Gastrocnemius medialis (tissue), 4 donors: Measurements from ENCODE around the gene KIF26B. TPM values are rescaled to one million over a fixed set of nuclear protein-coding genes. Genes with fewer than 3 reads are reported as not detected.

Experiments used
- ATAC-seq, 2 donors: fragments of 150-250 bp; one replicate each; pipeline ENCODE4 v1.9.1; 2016
- DNase-seq, 2 donors: peaks; one replicate each; pipeline ENCODE4 v3.0.0-alpha.2; 2019
- H3K27ac ChIP-seq, 4 donors: fragments of 200-600 bp; sonication (generic); 1 replicate in 1 of 4; 2 replicates in 3 of 4; pipeline ENCODE4 v1.5.1; 2016 to 2018; ENCODE audit warnings: mild to moderate bottlenecking in 2 of 4, moderate library complexity in 1 of 4
- H3K27me3 ChIP-seq, 3 donors: fragments of 200-600 bp; sonication (generic) in 2 of 3; 1 replicate in 1 of 3; 2 replicates in 2 of 3; pipeline versions ENCODE4 v1.5.1 to v1.6.0; 2016 to 2019; ENCODE audit warnings: mild to moderate bottlenecking in 1 of 3, moderate library complexity in 1 of 3
- H3K36me3 ChIP-seq, 2 donors: fragments of 200-600 bp; sonication (generic) in 1 of 2; one replicate each; pipeline ENCODE4 v1.5.1; 2017 to 2018
- H3K4me1 ChIP-seq, 2 donors: fragments of 200-600 bp; sonication (generic) in 1 of 2; one replicate each; pipeline ENCODE4 v1.5.1; 2016 to 2017; ENCODE audit warnings: mild to moderate bottlenecking in 2 of 2
- H3K4me3 ChIP-seq, 4 donors: fragments of 200-600 bp; sonication (generic) in 3 of 4; 1 replicate in 1 of 4; 2 replicates in 3 of 4; pipeline ENCODE4 v1.5.1; 2016 to 2019; ENCODE audit warnings: mild to moderate bottlenecking in 2 of 4
- H3K9me3 ChIP-seq, 3 donors: fragments of 200-600 bp; sonication (generic) in 2 of 3; 1 replicate in 1 of 3; 2 replicates in 2 of 3; pipeline ENCODE4 v1.5.1; 2016 to 2019
- POLR2A ChIP-seq, 2 donors: fragments of 450-650 bp; IDR thresholded peaks; one replicate each; pipeline ENCODE4 v1.6.1; 2017; ENCODE audit warnings: antibody characterized with exemption in 2 of 2, mild to moderate bottlenecking in 2 of 2, moderate library complexity in 2 of 2
- in situ Hi-C, 4 donors: fragments of 200-750 bp; cut with MboI; loops; one replicate each; pipeline versions ENCODE4 v1.15.0 to v1.8.0; 2017; ENCODE audit warnings: low sequenced_read_pairs in 4 of 4
- intact Hi-C: fragments of 100-400 bp; cut with DNase I; formaldehyde crosslinking; loops from one replicate; pipeline ENCODE4 v1.15.1; 2023; ENCODE audit warnings: low total_unique reads
- total RNA-seq, 4 donors: library from RNA; depleted of rRNA; stranded (reverse); fragments of >200 nt; gene quantifications; one replicate each; pipeline versions ENCODE4 v1.1.0 to v1.2.3, GENCODE V29; 2016
- TF ChIP-seq, protein P1 (sequence below), 5 experiments: fragments of 450-650 bp in 3 of 5; fragments of 200-600 bp in 2 of 5; sonication (generic) in 2 of 5; IDR thresholded peaks in 4 of 5; conservative IDR thresholded peaks in 1 of 5; 1 replicate in 4 of 5; 2 replicates in 1 of 5; pipeline ENCODE4 v1.5.1; 2016 to 2019; ENCODE audit warnings: antibody characterized with exemption in 5 of 5, mild to moderate bottlenecking in 3 of 5, moderate library complexity in 3 of 5

KIF26B gene
- total RNA-seq, 4 donors from 2014 or later, result 0.02 to 0.20 (median 0.10) TPM; not detected in 1

DNA sequence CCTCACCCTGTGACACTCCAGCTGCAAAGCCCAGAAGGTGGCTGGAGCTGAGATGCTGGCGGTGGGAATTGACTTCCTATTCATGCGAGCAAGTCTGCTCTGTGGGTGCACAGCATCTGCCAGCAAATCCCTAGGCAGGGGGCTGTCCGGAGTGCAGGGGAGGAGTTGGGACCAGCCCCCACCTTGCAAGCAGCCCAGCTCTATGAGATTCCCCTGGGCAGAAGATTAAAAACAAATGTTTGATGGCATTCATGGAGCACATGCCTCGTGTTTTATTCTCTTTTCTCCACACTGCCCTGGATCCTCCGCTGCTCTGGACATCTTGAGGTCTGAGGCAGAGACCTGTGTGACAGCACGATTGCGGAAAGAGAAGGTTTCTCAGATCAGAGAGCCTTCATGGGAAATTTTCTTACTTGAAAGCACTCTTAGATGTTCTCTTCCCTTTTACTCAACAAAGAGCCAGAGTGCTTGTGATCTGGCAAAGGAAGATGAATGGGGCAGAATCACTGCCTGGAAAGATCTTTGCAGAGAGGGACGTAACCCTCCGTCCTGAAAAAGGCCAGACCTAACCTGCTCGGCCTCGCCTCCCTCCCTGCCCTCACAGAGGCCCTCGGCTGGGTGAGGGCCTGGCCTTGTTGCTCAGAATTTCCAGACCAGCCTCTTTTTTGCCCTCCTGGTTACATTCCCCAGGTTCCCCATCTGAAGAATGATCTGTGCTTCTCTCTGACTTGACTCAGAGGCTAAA, 597.1 kb downstream of the KIF26B start:
- peaks cover 0 to 9% of the 10 kb centered on the region in 2 donors for H3K36me3 ChIP-seq
- ATAC-seq, result no peak
- in situ Hi-C loops, result no loop called here
- H3K27ac ChIP-seq, result no peak overlapping the region
- no peaks in the 10 kb centered on the region for H3K9me3 ChIP-seq
- DNase-seq, result no peak
- TF ChIP-seq, protein P1, sequence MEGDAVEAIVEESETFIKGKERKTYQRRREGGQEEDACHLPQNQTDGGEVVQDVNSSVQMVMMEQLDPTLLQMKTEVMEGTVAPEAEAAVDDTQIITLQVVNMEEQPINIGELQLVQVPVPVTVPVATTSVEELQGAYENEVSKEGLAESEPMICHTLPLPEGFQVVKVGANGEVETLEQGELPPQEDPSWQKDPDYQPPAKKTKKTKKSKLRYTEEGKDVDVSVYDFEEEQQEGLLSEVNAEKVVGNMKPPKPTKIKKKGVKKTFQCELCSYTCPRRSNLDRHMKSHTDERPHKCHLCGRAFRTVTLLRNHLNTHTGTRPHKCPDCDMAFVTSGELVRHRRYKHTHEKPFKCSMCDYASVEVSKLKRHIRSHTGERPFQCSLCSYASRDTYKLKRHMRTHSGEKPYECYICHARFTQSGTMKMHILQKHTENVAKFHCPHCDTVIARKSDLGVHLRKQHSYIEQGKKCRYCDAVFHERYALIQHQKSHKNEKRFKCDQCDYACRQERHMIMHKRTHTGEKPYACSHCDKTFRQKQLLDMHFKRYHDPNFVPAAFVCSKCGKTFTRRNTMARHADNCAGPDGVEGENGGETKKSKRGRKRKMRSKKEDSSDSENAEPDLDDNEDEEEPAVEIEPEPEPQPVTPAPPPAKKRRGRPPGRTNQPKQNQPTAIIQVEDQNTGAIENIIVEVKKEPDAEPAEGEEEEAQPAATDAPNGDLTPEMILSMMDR (IDR thresholded peaks at IDR 0.05 in 4 of 5, conservative IDR thresholded peaks at IDR 0.05 in 1 of 5), result no peak
- no peak for TF ChIP-seq POLR2A (IDR thresholded peaks at IDR 0.05)
- H3K4me1 ChIP-seq, result no peaks in the 10 kb centered on the region
- no peaks in the 10 kb centered on the region for H3K27me3 ChIP-seq
- intact Hi-C loops, result no loop called here
- no peak overlapping the region for H3K4me3 ChIP-seq

DNA sequence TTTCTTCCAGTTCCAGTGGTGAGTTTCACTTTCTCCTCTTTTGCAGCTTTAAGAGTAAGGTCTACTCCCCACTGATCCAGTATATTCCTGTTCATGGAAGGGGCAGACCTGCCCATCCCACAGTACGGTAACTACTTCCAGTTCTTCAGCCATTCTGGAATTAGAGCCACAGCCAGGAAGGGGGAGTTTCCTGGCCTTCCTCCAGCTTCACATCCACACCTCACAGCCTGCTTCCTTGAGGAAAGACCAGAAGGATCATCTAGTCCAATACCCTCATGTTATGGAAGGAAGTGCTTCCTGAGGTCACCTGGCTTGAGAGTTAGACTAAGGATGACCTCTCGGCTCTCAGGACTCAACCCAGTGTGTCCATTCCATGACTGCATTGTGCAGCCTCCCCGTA, 597.8 kb downstream of the KIF26B start:
- intact Hi-C loops (no loop called here), in situ Hi-C loops (no loop called here)
- Histone ChIP-seq H3K9me3 (no peaks in the 10 kb centered on the region), H3K4me3 (no peak overlapping the region), H3K27ac (no peak overlapping the region), H3K36me3 (peaks cover 0 to 9% of the 10 kb centered on the region in 2 donors), H3K4me1 (no peaks in the 10 kb centered on the region), H3K27me3 (no peaks in the 10 kb centered on the region)
- DNase-seq (no peak), ATAC-seq (no peak)
- TF ChIP-seq, protein P1 (IDR thresholded peaks at IDR 0.05 in 4 of 5, conservative IDR thresholded peaks at IDR 0.05 in 1 of 5), result no peak
- TF ChIP-seq POLR2A (IDR thresholded peaks at IDR 0.05), result no peak

DNA sequence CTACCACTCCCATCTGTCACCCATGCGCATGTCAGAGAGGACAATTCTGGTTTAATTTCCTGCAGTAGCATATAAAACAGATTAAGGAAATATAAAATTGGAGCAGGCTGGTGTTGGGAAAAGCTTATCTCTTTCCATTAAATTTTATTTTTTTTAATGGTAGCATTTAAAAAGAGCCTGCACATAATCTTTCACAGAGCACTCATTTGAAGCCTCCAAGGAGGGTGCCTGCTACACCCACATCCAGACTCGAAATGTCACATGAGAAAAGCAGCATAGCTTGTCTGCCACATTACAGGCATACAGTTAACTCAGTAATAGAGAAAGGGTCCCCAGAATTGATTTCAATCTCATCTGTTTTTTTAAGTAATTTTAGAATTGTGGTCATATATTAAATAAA, 599.0 kb downstream of the KIF26B start:
- DNase-seq (no peak), ATAC-seq (no peak)
- intact Hi-C loops (no loop called here), in situ Hi-C loops (no loop called here)
- Histone ChIP-seq H3K4me1 (no peaks in the 10 kb centered on the region), H3K27me3 (no peaks in the 10 kb centered on the region), H3K27ac (no peak overlapping the region), H3K36me3 (peaks cover 0 to 6% of the 10 kb centered on the region in 2 donors), H3K4me3 (no peak overlapping the region), H3K9me3 (no peaks in the 10 kb centered on the region)
- TF ChIP-seq, protein P1 (IDR thresholded peaks at IDR 0.05 in 4 of 5, conservative IDR thresholded peaks at IDR 0.05 in 1 of 5), result no peak
- no peak for TF ChIP-seq POLR2A (IDR thresholded peaks at IDR 0.05)

DNA sequence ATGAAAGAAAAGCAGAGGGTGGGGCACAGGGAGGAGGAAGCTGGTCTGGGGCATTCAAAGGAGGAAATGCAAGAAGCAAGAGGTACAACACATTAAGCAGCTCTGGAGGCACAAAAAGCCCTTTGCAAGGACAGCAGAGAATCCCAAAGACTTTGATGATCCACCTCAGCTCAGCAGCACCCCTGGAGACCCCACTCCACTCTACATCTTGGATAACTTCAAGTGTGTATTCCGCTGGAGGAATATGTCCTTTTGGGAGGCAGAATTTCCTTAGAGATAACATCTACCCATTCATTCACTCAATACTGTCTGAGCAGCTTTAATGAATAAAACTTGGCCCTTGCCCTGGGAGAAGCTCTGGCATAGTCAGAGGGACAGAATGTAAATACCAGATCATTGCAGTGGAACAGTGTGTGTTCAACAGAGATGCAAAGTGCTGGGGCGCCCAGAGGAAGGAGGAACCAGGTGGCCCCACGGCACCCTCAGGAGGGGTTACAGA, 599.7 kb downstream of the KIF26B start:
- Histone ChIP-seq H3K27ac (no peak overlapping the region), H3K27me3 (no peaks in the 10 kb centered on the region), H3K4me3 (no peak overlapping the region), H3K4me1 (no peaks in the 10 kb centered on the region), H3K9me3 (no peaks in the 10 kb centered on the region), H3K36me3 (no peaks in the 10 kb centered on the region)
- TF ChIP-seq POLR2A (IDR thresholded peaks at IDR 0.05), result no peak
- TF ChIP-seq, protein P1 (IDR thresholded peaks at IDR 0.05 in 4 of 5, conservative IDR thresholded peaks at IDR 0.05 in 1 of 5), result no peak
- no peak for ATAC-seq
- in situ Hi-C loops, result no loop called here
- no peak for DNase-seq
- intact Hi-C loops, result no loop called here
